K562 (cell line): ENCODE results near the gene KCNK1. TPM values are rescaled to one million over a fixed set of nuclear protein-coding genes. Genes with fewer than 3 reads are reported as not detected.

ENCODE experiments used
- ADNP ChIP-seq: fragments of 200-800 bp; sonication (Bioruptor generic); IDR thresholded peaks from 2 replicates; pipeline ENCODE4 v1.6.1; 2016; ENCODE audit warnings: missing genetic modification characterization, missing compliant biosample characterization
- BRD9 ChIP-seq: fragments of 450-650 bp; IDR thresholded peaks from 2 replicates; pipeline ENCODE4 v1.6.1; 2018; ENCODE audit warnings: low read depth; ENCODE audit not compliant: partially characterized antibody
- DDX20 ChIP-seq: fragments of 450-650 bp; IDR thresholded peaks from 2 replicates; pipeline ENCODE4 v1.6.1; 2016; ENCODE audit warnings: missing genetic modification characterization, low read depth, mild to moderate bottlenecking, missing compliant biosample characterization, moderate library complexity
- DEAF1 ChIP-seq: fragments of 450-650 bp; formaldehyde crosslinking; IDR thresholded peaks from 2 replicates; pipeline ENCODE4 v1.4.0; 2020; ENCODE audit warnings: mild to moderate bottlenecking, moderate library complexity
- ERF ChIP-seq: fragments of 450-650 bp; formaldehyde crosslinking; IDR thresholded peaks from 2 replicates; pipeline ENCODE4 v1.4.0; 2020; ENCODE audit warnings: mild to moderate bottlenecking, mixed read lengths
- HMG20B ChIP-seq: fragments of 250-450 bp; sonication (Bioruptor Pico); IDR thresholded peaks from 2 replicates; pipeline ENCODE4 v1.5.0; 2021; ENCODE audit warnings: mild to moderate bottlenecking
- KDM1A ChIP-seq, 2 experiments: fragments of 450-650 bp; IDR thresholded peaks; 2 replicates each; pipeline ENCODE4 v1.6.1; 2016; ENCODE audit warnings: mild to moderate bottlenecking in 2 of 2
- KLF10 ChIP-seq: fragments of 250-450 bp; sonication (Bioruptor Pico); IDR thresholded peaks from 2 replicates; pipeline ENCODE4 v1.6.1; 2021; ENCODE audit warnings: matching md5 sums
- MLX ChIP-seq, 2 experiments: fragments of 450-650 bp in 1 of 2; sonication (generic) in 1 of 2; formaldehyde crosslinking; conservative IDR thresholded peaks; 2 replicates each; pipeline versions ENCODE4 v1.4.0 to v1.8.1; 2020 to 2022; ENCODE audit warnings: mild to moderate bottlenecking in 1 of 2, missing genetic modification reagents in 1 of 2
- MTA1 ChIP-seq: fragments of 450-650 bp; IDR thresholded peaks from 2 replicates; pipeline ENCODE4 v1.6.1; 2017; ENCODE audit warnings: borderline replicate concordance
- POLR2B ChIP-seq: fragments of 450-650 bp; IDR thresholded peaks from 2 replicates; pipeline ENCODE4 v1.6.1; 2018; ENCODE audit warnings: low read depth; ENCODE audit not compliant: partially characterized antibody
- SAFB ChIP-seq: fragments of 200-400 bp; formaldehyde crosslinking; IDR thresholded peaks from 2 replicates; pipeline ENCODE4 v1.6.1; 2017; ENCODE audit warnings: low read depth, low read length, borderline replicate concordance
- SMARCC2 ChIP-seq: fragments of 450-650 bp; IDR thresholded peaks from 2 replicates; pipeline ENCODE4 v1.6.1; 2017; ENCODE audit warnings: antibody characterized with exemption, moderate library complexity, mild to moderate bottlenecking, low read depth
- SMARCE1 ChIP-seq: fragments of 450-650 bp; IDR thresholded peaks from 2 replicates; pipeline ENCODE4 v1.7.1; 2016; ENCODE audit warnings: mild to moderate bottlenecking
- ZC3H4 ChIP-seq: sonication (generic); formaldehyde crosslinking; IDR thresholded peaks from 2 replicates; pipeline ENCODE4 v1.9.0; 2021; ENCODE audit warnings: missing genetic modification reagents, borderline replicate concordance
- ZEB2 ChIP-seq: fragments of 450-650 bp; IDR thresholded peaks from 2 replicates; pipeline ENCODE4 v1.6.1; 2016
- ZNF165 ChIP-seq: fragments of 250-450 bp; sonication (Bioruptor Pico); IDR thresholded peaks from 2 replicates; pipeline ENCODE4 v1.4.0; 2020; ENCODE audit warnings: borderline replicate concordance
- ZNF324 ChIP-seq: fragments of 250-450 bp; sonication (Bioruptor Pico); IDR thresholded peaks from 2 replicates; pipeline ENCODE4 v1.4.0; 2020; ENCODE audit warnings: mild to moderate bottlenecking
- ZNF740 ChIP-seq, 3 experiments: fragments of 200-800 bp in 1 of 3; sonication (Bioruptor generic) in 1 of 3; sonication (generic) in 1 of 3; formaldehyde crosslinking in 1 of 3; IDR thresholded peaks; 2 replicates each; pipeline versions ENCODE4 v1.6.1 to v1.8.0; 2016 to 2022; ENCODE audit warnings: mild to moderate bottlenecking in 2 of 3, missing compliant biosample characterization in 2 of 3, missing genetic modification characterization in 2 of 3, missing genetic modification reagents in 1 of 3
- polyA plus RNA-seq, 8 experiments: library from polyadenylated mRNA; depleted of rRNA in 4 of 8; stranded (reverse) in 5 of 8; unstranded in 3 of 8; fragments of >200 nt; fragmentation: Nextera tagmentation in 2 of 8; fragmentation: Illumina TruSeq in 1 of 8; extraction: Ambion mirVana in 2 of 8; extraction: Trizol in 1 of 8; gene quantifications; 2 replicates each; pipeline versions ENCODE4 v1.2.1 to v1.2.3, GENCODE V29; 2011 to 2014; ENCODE audit warnings: inconsistent platforms in 1 of 8, missing spikeins in 1 of 8
- total RNA-seq, 7 experiments: library from RNA; depleted of rRNA in 6 of 7; stranded (reverse); fragments of >200 nt in 6 of 7; fragmentation: Illumina TruSeq in 2 of 7; extraction: Trizol in 2 of 7; gene quantifications; 2 replicates each; pipeline versions ENCODE4 v1.2.1 to v1.2.3, GENCODE V29; 2011 to 2021; ENCODE audit warnings: low replicate concordance in 1 of 7
- TF ChIP-seq, protein P1 (sequence below), 2 experiments: fragments of 450-650 bp in 1 of 2; sonication (generic) in 1 of 2; formaldehyde crosslinking in 1 of 2; IDR thresholded peaks in 1 of 2; conservative IDR thresholded peaks in 1 of 2; 2 replicates each; pipeline versions ENCODE4 v1.6.1 to v1.8.1; 2016 to 2023; ENCODE audit warnings: mild to moderate bottlenecking in 2 of 2, moderate library complexity in 2 of 2, inconsistent platforms in 1 of 2, missing genetic modification reagents in 1 of 2

KCNK1 gene
- total and polyA plus RNA-seq, 9 of the 15 experiments (the other 6 are each of a cell fraction or from before 2014, with no cell fraction given) = 3.1 to 22.7 (median 6.0) TPM

DNA sequence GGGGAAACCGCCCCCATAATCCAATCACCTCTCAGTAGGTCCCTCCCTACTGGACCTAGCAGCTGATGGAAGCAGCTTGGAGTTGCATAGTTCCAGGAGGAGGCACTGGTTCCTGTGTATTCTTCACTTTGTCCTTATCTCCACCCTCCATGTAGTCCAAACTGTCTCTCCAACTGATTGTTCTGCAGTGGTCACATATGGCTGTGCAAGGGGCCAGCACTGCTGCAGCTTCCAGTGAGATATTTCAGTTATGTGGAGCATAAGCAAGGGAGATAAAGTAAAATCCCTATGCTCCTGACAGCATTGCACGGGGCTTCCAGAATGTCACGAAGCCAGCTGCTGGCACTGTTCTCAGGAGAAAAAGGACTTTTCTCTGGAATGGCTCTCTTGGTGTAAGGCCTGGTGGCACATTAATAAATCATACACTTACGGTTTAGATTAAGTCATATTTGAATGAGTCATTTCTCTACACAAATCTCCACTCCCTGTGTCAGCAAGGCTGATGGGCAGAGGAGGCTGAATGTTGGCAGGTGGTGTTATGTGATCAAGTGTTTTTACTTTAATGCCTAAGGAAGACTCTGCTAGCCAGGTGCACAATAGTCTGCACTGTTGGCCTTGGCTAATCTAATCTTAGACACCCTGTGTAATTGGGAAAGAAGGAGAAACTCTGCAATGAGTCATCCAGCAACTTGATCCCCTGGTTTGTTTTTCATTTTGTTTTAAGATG lies 93.4 kb downstream of the KCNK1 start (continued):
- TF ChIP-seq ZNF740 (CRISPR knock-in tag; IDR thresholded peaks at IDR 0.05) = no peak
- no peak for TF ChIP-seq ZNF740 (tag; IDR thresholded peaks at IDR 0.05)
- no peak for TF ChIP-seq ERF (CRISPR knock-in tag)
- no peak for TF ChIP-seq ZC3H4 (CRISPR knock-in tag)
- TF ChIP-seq KLF10 (CRISPR knock-in tag) = no peak
- peak; percentile 72 for TF ChIP-seq ZEB2
- TF ChIP-seq, protein P1, sequence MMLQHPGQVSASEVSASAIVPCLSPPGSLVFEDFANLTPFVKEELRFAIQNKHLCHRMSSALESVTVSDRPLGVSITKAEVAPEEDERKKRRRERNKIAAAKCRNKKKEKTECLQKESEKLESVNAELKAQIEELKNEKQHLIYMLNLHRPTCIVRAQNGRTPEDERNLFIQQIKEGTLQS (IDR thresholded peaks at IDR 0.05) = peak; percentile 96
- TF ChIP-seq, protein P1 (CRISPR knock-in tag; conservative IDR thresholded peaks at IDR 0.05) = peak; percentile 61; the same call in 1 of the 2 replicates
- TF ChIP-seq ZNF165 = no peak
- TF ChIP-seq ADNP (tag) = no peak
- TF ChIP-seq KDM1A (IDR thresholded peaks at IDR 0.05) = peak; percentile 85
- peak; percentile 90 for TF ChIP-seq SMARCE1
- no peak for TF ChIP-seq POLR2B
- TF ChIP-seq MLX (CRISPR knock-in tag; conservative IDR thresholded peaks at IDR 0.05) = no peak
- TF ChIP-seq ZNF324 (CRISPR knock-in tag) = no peak
- TF ChIP-seq SAFB = no peak
- TF ChIP-seq DEAF1 (CRISPR knock-in tag) = no peak
- TF ChIP-seq HMG20B (CRISPR knock-in tag) = no peak
- peak; percentile 20; the same call in 1 of the 2 replicates for TF ChIP-seq MTA1
- peak; percentile 77 for TF ChIP-seq SMARCC2
- TF ChIP-seq BRD9 = no peak
- no peak for TF ChIP-seq DDX20
